Activated gamma-delta T cell (primary cell): Measurements from ENCODE around the gene FAM124A.

ENCODE experiments used
- DNase-seq: peaks from one replicate; lab custom pipeline; 2025; lab: John Stamatoyannopoulos, UW
- total RNA-seq, 2 donors: gene quantifications; one replicate each; lab custom pipeline; 2026; lab: John Stamatoyannopoulos, UW

The FAM124A gene
- total RNA-seq, result 0.04 to 0.10 reads per million in 2 donors

- peak; percentile 13 for DNase-seq
These were observed at the start of gene FAM124A for GRCh38 chr13:51222037-51222685. Gene FAM124A, plus strand, starts transcription at chr13:51222398. Its CDS starts 104 bp downstream, at chr13:51222502.

- no peak for DNase-seq
These were observed 47.2 kb upstream of the FAM124A start for GRCh38 chr13:51175021-51175420.

GRCh38 chr13:51175639-51176038, 46.6 kb upstream of the FAM124A start:
- DNase-seq, result no peak

- DNase-seq, result no peak
These were observed 45.0 kb upstream of the FAM124A start for GRCh38 chr13:51177188-51177587.

GRCh38 chr13:51178456-51179074, 43.6 kb upstream of the FAM124A start:
- DNase-seq, result no peak

GRCh38 chr13:51179432-51179971, 42.7 kb upstream of the FAM124A start:
- DNase-seq, result no peak

GRCh38 chr13:51180853-51181511, 41.2 kb upstream of the FAM124A start:
- no peak for DNase-seq

GRCh38 chr13:51181786-51182383, 40.3 kb upstream of the FAM124A start:
- no peak for DNase-seq

GRCh38 chr13:51191743-51192142, 30.5 kb upstream of the FAM124A start:
- no peak for DNase-seq

- no peak for DNase-seq
These were observed 29.9 kb upstream of the FAM124A start for GRCh38 chr13:51192348-51192747.

GRCh38 chr13:51193387-51193786, 28.8 kb upstream of the FAM124A start:
- no peak for DNase-seq

- DNase-seq, result no peak
These were observed 27.3 kb upstream of the FAM124A start for GRCh38 chr13:51194942-51195341.

- no peak for DNase-seq
These were observed 20.3 kb upstream of the FAM124A start for GRCh38 chr13:51201886-51202285.

GRCh38 chr13:51202477-51203046, 19.6 kb upstream of the FAM124A start:
- no peak for DNase-seq

GRCh38 chr13:51206584-51206983, 15.6 kb upstream of the FAM124A start:
- DNase-seq, result no peak

GRCh38 chr13:51207881-51208280, 14.3 kb upstream of the FAM124A start:
- no peak for DNase-seq

GRCh38 chr13:51208716-51209115, 13.5 kb upstream of the FAM124A start:
- DNase-seq, result no peak

- no peak for DNase-seq
These were observed 10.3 kb upstream of the FAM124A start for GRCh38 chr13:51211910-51212309.

GRCh38 chr13:51212758-51213157, 9.4 kb upstream of the FAM124A start:
- no peak for DNase-seq

GRCh38 chr13:51213173-51213728, 8.9 kb upstream of the FAM124A start:
- DNase-seq, result no peak

GRCh38 chr13:51218626-51219025, 3.6 kb upstream of the FAM124A start:
- DNase-seq, result no peak

GRCh38 chr13:51220706-51221105, 1.5 kb upstream of the FAM124A start:
- no peak for DNase-seq
